HepG2 (cell line): ENCODE measurements around the gene MAMSTR. TPM values are rescaled to one million over a fixed set of nuclear protein-coding genes. Genes with fewer than 3 reads are reported as not detected.

Source experiments
- CEBPB ChIP-seq: IDR thresholded peaks from 2 replicates; pipeline ENCODE4 v1.6.1; 2011; ENCODE audit warnings: low read depth, low read length, improper control_type of control experiment, borderline replicate concordance
- CREB1 ChIP-seq, 2 experiments: fragments of 450-650 bp in 1 of 2; IDR thresholded peaks; 2 replicates each; pipeline ENCODE4 v1.6.1; 2016 to 2017; ENCODE audit warnings: control low read depth in 1 of 2, mild to moderate bottlenecking in 1 of 2, missing compliant biosample characterization in 1 of 2, missing genetic modification characterization in 1 of 2
- DMAP1 ChIP-seq: IDR thresholded peaks from 2 replicates; pipeline ENCODE4 v1.6.1; 2016
- EED ChIP-seq: sonication (generic); formaldehyde crosslinking; IDR thresholded peaks from 2 replicates; pipeline ENCODE4 v1.5.0; 2020; ENCODE audit warnings: mild to moderate bottlenecking, missing genetic modification reagents
- GABPB1 ChIP-seq: IDR thresholded peaks from 2 replicates; pipeline ENCODE4 v1.6.1; 2016; ENCODE audit warnings: mild to moderate bottlenecking, missing genetic modification reagents, moderate library complexity, missing compliant biosample characterization
- GPN1 ChIP-seq: sonication (generic); formaldehyde crosslinking; IDR thresholded peaks from 2 replicates; pipeline ENCODE4 v1.5.1; 2020; ENCODE audit warnings: missing genetic modification reagents, borderline replicate concordance
- MEF2D ChIP-seq: sonication (generic); formaldehyde crosslinking; IDR thresholded peaks from 2 replicates; pipeline ENCODE4 v1.5.1; 2020; ENCODE audit warnings: mild to moderate bottlenecking, missing genetic modification reagents
- NFATC3 ChIP-seq: sonication (generic); formaldehyde crosslinking; IDR thresholded peaks from 2 replicates; pipeline ENCODE4 v1.5.1; 2020; ENCODE audit warnings: mild to moderate bottlenecking, missing genetic modification reagents
- ZNF124 ChIP-seq: sonication (generic); formaldehyde crosslinking; IDR thresholded peaks from 2 replicates; pipeline ENCODE4 v1.4.0; 2020; ENCODE audit warnings: missing genetic modification reagents
- ZNF335 ChIP-seq: sonication (generic); formaldehyde crosslinking; IDR thresholded peaks from 2 replicates; pipeline ENCODE4 v1.4.0; 2020; ENCODE audit warnings: missing genetic modification reagents
- ZNF530 ChIP-seq: sonication (generic); formaldehyde crosslinking; IDR thresholded peaks from 2 replicates; pipeline ENCODE4 v1.5.0; 2020; ENCODE audit warnings: low read depth, mild to moderate bottlenecking, missing genetic modification reagents
- ZNF546 ChIP-seq: sonication (generic); formaldehyde crosslinking; conservative IDR thresholded peaks from 2 replicates; pipeline ENCODE4 v1.8.1; 2023; ENCODE audit warnings: mild to moderate bottlenecking, missing genetic modification reagents
- ZSCAN29 ChIP-seq: sonication (generic); formaldehyde crosslinking; conservative IDR thresholded peaks from 2 replicates; pipeline ENCODE4 v1.4.0; 2020; ENCODE audit warnings: mild to moderate bottlenecking, missing genetic modification reagents
- polyA plus RNA-seq, 8 experiments: library from polyadenylated mRNA; depleted of rRNA in 3 of 8; stranded (reverse) in 7 of 8; unstranded in 1 of 8; fragments of >200 nt; fragmentation: Illumina TruSeq in 4 of 8; extraction: Trizol in 4 of 8; gene quantifications; 2 replicates each; pipeline versions ENCODE4 v1.2.1 to v1.2.3, GENCODE V29; 2011 to 2016; ENCODE audit warnings: low read depth in 4 of 8, missing spikeins in 1 of 8, mixed read lengths in 1 of 8; ENCODE audit not compliant: insufficient read depth in 1 of 8
- total RNA-seq, 5 experiments: library from RNA; depleted of rRNA; stranded (reverse); fragments of >200 nt; fragmentation: Illumina TruSeq; extraction: Trizol; gene quantifications; 2 replicates each; pipeline ENCODE4 v1.2.3, GENCODE V29; 2016; ENCODE audit warnings: low read depth in 1 of 5
- TF ChIP-seq, protein P1 (sequence below): sonication (generic); formaldehyde crosslinking; IDR thresholded peaks from 2 replicates; pipeline ENCODE4 v1.5.0; 2020; ENCODE audit warnings: mild to moderate bottlenecking, missing genetic modification reagents, borderline replicate concordance
- TF ChIP-seq, protein P2 (sequence below): sonication (generic); formaldehyde crosslinking; conservative IDR thresholded peaks from 2 replicates; pipeline ENCODE4 v1.4.0; 2020; ENCODE audit warnings: missing genetic modification reagents
- TF ChIP-seq, protein P3 (sequence below): sonication (generic); formaldehyde crosslinking; IDR thresholded peaks from 2 replicates; pipeline ENCODE4 v1.5.0; 2020; ENCODE audit warnings: missing genetic modification reagents
- TF ChIP-seq, protein P4 (sequence below): sonication (generic); formaldehyde crosslinking; IDR thresholded peaks from 2 replicates; pipeline ENCODE4 v1.4.0; 2020; ENCODE audit warnings: missing genetic modification reagents, mild to moderate bottlenecking, borderline replicate concordance

Gene MAMSTR
- total and polyA plus RNA-seq, 2 of the 13 experiments (the other 11 are each of a cell fraction or from before 2014, with no cell fraction given): 2.2 to 2.4 TPM

DNA sequence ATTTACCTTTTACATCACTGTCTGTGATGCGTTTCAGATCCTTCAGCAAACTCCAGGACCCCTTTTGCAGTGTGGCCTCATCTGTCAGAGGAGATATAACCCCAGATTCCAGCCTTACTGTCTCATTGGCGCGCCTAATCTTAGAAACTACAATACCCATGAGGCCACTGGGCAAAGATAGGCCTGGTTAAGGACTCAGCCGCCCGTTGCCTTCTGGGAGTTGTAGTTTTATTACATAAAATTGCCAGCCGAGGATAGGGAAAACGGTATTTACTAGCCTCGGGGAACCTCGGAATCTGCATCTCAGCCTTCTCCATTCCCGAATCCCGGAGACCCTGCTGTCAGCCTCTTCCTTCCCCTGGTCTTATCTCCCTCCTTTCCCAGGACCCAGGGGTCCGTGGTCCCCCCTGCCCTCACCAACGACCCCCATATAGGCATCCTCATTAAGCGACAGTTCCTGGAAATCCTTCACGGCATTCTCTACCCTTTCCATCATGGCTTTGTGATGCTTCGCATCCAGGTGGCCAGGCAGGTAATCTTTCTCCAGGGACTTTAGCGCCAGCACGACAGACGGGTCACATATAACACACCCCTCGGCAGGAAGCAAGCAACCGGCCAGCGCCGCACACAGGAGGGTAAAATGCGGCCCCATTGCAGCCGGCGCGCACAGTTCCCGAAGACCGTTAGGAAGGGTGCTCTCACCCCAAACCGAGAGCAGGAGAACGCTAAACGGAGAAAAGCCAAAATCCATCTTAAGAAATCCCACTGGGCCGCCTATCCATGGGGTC lies 25.9 kb upstream of the MAMSTR start (continued):
- TF ChIP-seq, protein P1, sequence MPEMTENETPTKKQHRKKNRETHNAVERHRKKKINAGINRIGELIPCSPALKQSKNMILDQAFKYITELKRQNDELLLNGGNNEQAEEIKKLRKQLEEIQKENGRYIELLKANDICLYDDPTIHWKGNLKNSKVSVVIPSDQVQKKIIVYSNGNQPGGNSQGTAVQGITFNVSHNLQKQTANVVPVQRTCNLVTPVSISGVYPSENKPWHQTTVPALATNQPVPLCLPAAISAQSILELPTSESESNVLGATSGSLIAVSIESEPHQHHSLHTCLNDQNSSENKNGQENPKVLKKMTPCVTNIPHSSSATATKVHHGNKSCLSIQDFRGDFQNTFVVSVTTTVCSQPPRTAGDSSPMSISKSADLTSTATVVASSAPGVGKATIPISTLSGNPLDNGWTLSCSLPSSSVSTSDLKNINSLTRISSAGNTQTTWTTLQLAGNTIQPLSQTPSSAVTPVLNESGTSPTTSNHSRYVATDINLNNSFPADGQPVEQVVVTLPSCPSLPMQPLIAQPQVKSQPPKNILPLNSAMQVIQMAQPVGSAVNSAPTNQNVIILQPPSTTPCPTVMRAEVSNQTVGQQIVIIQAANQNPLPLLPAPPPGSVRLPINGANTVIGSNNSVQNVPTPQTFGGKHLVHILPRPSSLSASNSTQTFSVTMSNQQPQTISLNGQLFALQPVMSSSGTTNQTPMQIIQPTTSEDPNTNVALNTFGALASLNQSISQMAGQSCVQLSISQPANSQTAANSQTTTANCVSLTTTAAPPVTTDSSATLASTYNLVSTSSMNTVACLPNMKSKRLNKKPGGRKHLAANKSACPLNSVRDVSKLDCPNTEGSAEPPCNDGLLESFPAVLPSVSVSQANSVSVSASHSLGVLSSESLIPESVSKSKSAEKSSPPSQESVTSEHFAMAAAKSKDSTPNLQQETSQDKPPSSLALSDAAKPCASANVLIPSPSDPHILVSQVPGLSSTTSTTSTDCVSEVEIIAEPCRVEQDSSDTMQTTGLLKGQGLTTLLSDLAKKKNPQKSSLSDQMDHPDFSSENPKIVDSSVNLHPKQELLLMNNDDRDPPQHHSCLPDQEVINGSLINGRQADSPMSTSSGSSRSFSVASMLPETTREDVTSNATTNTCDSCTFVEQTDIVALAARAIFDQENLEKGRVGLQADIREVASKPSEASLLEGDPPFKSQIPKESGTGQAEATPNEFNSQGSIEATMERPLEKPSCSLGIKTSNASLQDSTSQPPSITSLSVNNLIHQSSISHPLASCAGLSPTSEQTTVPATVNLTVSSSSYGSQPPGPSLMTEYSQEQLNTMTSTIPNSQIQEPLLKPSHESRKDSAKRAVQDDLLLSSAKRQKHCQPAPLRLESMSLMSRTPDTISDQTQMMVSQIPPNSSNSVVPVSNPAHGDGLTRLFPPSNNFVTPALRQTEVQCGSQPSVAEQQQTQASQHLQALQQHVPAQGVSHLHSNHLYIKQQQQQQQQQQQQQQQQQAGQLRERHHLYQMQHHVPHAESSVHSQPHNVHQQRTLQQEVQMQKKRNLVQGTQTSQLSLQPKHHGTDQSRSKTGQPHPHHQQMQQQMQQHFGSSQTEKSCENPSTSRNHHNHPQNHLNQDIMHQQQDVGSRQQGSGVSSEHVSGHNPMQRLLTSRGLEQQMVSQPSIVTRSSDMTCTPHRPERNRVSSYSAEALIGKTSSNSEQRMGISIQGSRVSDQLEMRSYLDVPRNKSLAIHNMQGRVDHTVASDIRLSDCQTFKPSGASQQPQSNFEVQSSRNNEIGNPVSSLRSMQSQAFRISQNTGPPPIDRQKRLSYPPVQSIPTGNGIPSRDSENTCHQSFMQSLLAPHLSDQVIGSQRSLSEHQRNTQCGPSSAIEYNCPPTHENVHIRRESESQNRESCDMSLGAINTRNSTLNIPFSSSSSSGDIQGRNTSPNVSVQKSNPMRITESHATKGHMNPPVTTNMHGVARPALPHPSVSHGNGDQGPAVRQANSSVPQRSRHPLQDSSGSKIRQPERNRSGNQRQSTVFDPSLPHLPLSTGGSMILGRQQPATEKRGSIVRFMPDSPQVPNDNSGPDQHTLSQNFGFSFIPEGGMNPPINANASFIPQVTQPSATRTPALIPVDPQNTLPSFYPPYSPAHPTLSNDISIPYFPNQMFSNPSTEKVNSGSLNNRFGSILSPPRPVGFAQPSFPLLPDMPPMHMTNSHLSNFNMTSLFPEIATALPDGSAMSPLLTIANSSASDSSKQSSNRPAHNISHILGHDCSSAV (CRISPR knock-in tag): no peak
- TF ChIP-seq ZNF124 (CRISPR knock-in tag): no peak
- no peak for TF ChIP-seq ZSCAN29 (CRISPR knock-in tag)
- no peak for TF ChIP-seq ZNF546 (CRISPR knock-in tag)
- no peak for TF ChIP-seq MEF2D (CRISPR knock-in tag)
- TF ChIP-seq, protein P2, sequence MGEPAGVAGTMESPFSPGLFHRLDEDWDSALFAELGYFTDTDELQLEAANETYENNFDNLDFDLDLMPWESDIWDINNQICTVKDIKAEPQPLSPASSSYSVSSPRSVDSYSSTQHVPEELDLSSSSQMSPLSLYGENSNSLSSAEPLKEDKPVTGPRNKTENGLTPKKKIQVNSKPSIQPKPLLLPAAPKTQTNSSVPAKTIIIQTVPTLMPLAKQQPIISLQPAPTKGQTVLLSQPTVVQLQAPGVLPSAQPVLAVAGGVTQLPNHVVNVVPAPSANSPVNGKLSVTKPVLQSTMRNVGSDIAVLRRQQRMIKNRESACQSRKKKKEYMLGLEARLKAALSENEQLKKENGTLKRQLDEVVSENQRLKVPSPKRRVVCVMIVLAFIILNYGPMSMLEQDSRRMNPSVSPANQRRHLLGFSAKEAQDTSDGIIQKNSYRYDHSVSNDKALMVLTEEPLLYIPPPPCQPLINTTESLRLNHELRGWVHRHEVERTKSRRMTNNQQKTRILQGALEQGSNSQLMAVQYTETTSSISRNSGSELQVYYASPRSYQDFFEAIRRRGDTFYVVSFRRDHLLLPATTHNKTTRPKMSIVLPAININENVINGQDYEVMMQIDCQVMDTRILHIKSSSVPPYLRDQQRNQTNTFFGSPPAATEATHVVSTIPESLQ: no peak
- TF ChIP-seq ZNF530 (CRISPR knock-in tag): no peak
- TF ChIP-seq NFATC3: no peak
- no peak for TF ChIP-seq CREB1 (IDR thresholded peaks at IDR 0.05)
- peak; percentile 54; the same call in 1 of the 2 replicates for TF ChIP-seq CREB1 (CRISPR knock-in tag; IDR thresholded peaks at IDR 0.05)
- TF ChIP-seq GABPB1 (CRISPR knock-in tag): peak; percentile 49; the same call in 1 of the 2 replicates
- TF ChIP-seq, protein P3, sequence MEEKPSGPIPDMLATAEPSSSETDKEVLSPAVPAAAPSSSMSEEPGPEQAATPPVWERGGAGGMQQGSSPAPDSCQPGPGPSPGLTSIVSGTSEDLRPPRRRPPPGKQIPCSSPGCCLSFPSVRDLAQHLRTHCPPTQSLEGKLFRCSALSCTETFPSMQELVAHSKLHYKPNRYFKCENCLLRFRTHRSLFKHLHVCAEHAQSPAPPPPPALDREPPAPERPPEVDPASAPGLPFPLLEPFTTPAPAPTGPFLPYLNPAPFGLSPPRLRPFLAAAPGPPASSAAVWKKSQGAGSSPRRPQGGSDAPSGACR (CRISPR knock-in tag): no peak
- no peak for TF ChIP-seq CEBPB
- TF ChIP-seq GPN1 (CRISPR knock-in tag): no peak
- TF ChIP-seq, protein P4, sequence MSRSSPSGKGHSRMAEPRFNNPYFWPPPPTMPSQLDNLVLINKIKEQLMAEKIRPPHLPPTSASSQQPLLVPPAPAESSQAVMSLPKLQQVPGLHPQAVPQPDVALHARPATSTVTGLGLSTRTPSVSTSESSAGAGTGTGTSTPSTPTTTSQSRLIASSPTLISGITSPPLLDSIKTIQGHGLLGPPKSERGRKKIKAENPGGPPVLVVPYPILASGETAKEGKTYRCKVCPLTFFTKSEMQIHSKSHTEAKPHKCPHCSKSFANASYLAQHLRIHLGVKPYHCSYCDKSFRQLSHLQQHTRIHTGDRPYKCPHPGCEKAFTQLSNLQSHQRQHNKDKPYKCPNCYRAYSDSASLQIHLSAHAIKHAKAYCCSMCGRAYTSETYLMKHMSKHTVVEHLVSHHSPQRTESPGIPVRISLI (CRISPR knock-in tag): no peak
- no peak; the same call in 1 of the 2 replicates for TF ChIP-seq ZNF335 (CRISPR knock-in tag)
- no peak for TF ChIP-seq DMAP1 (CRISPR knock-in tag)
- TF ChIP-seq EED: no peak
